Stimulated activated CD8-positive, alpha-beta memory T cell treated with anti-CD3 and anti-CD28 coated beads, Interleukin-2, amount 100 ng/mL, for 48 hours (primary cell): ENCODE results near the gene GATD1.

Experiments
- DNase-seq, 2 donors: peaks; one replicate each; pipeline ENCODE4 v3.0.0-alpha.2; 2020; ENCODE audit warnings: low read depth in 2 of 2

GATD1 gene

GRCh38 chr11:727281-727701, 50.0 kb downstream of the GATD1 start:
- DNase-seq: no peak

- no peak for DNase-seq
These were observed 50.7 kb downstream of the GATD1 start for GRCh38 chr11:726278-727220.

- DNase-seq: no peak
These were observed 51.6 kb downstream of the GATD1 start for GRCh38 chr11:725624-726202.

GRCh38 chr11:724778-725386, 52.4 kb downstream of the GATD1 start:
- no peak for DNase-seq

GRCh38 chr11:724049-724777, 53.1 kb downstream of the GATD1 start:
- DNase-seq: no peak

GRCh38 chr11:723120-723883, 54.0 kb downstream of the GATD1 start:
- DNase-seq: no peak

- no peak for DNase-seq
These were observed 54.9 kb downstream of the GATD1 start for GRCh38 chr11:722346-722811.

GRCh38 chr11:721741-722345, 55.4 kb downstream of the GATD1 start:
- no peak for DNase-seq

GRCh38 chr11:721247-721740, 56.0 kb downstream of the GATD1 start:
- DNase-seq: no peak

- DNase-seq: no peak
These were observed 56.5 kb downstream of the GATD1 start for GRCh38 chr11:720642-721246.

- no peak for DNase-seq
These were observed 57.2 kb downstream of the GATD1 start for GRCh38 chr11:720017-720641.

GRCh38 chr11:719214-720016, 57.9 kb downstream of the GATD1 start:
- DNase-seq: no peak
